MM.1S (cell line): ENCODE results near the gene RS1.

Experiments used
- DNase-seq: peaks from one replicate; pipeline ENCODE4 v3.0.0-alpha.2; 2015
- H2AFZ ChIP-seq: fragments of 300-600 bp; sonication (generic); 2 replicates; pipeline ENCODE4 v1.6.0; 2016; ENCODE audit warnings: antibody characterized with exemption, low read length
- H3F3A ChIP-seq: fragments of 300-600 bp; sonication (generic); 2 replicates; pipeline ENCODE4 v1.6.1; 2016; ENCODE audit warnings: mild to moderate bottlenecking, antibody characterized with exemption, low read length, moderate library complexity, mixed read lengths; ENCODE audit not compliant: insufficient read depth
- H3K27ac ChIP-seq: fragments of 300-600 bp; sonication (generic); 2 replicates; pipeline ENCODE4 v1.5.1; 2016; ENCODE audit warnings: mild to moderate bottlenecking, low read length
- H3K27me3 ChIP-seq: fragments of 300-600 bp; sonication (generic); replicated peaks from 2 replicates; pipeline ENCODE4 v1.6.0; 2016; ENCODE audit warnings: low read length; ENCODE audit not compliant: insufficient read depth
- H3K36me3 ChIP-seq: fragments of 300-600 bp; sonication (generic); replicated peaks from 2 replicates; pipeline ENCODE4 v1.6.1; 2016; ENCODE audit warnings: mild to moderate bottlenecking, low read length, mixed read lengths; ENCODE audit not compliant: insufficient read depth
- H3K4me1 ChIP-seq: fragments of 300-600 bp; sonication (generic); 2 replicates; pipeline ENCODE4 v1.6.1; 2016; ENCODE audit warnings: low read length, mixed read lengths
- H3K4me2 ChIP-seq: fragments of 300-600 bp; sonication (generic); 2 replicates; pipeline ENCODE4 v1.6.0; 2016; ENCODE audit warnings: low read depth, low read length
- H3K4me3 ChIP-seq: fragments of 300-600 bp; sonication (generic); 2 replicates; pipeline ENCODE4 v1.5.1; 2016; ENCODE audit warnings: low read length, mixed read lengths
- H3K79me2 ChIP-seq: fragments of 300-600 bp; sonication (generic); 2 replicates; pipeline ENCODE4 v1.6.1; 2016; ENCODE audit warnings: mixed run types, low read length, mixed read lengths
- H3K9ac ChIP-seq: fragments of 300-600 bp; sonication (generic); 2 replicates; pipeline ENCODE4 v1.6.1; 2016; ENCODE audit warnings: low read length, mixed read lengths
- H3K9me2 ChIP-seq: fragments of 300-600 bp; sonication (generic); replicated peaks from 2 replicates; pipeline ENCODE4 v1.6.1; 2016; ENCODE audit warnings: mild to moderate bottlenecking, low read length, mixed read lengths; ENCODE audit not compliant: insufficient read depth
- H3K9me3 ChIP-seq: fragments of 300-600 bp; sonication (generic); replicated peaks from 2 replicates; pipeline ENCODE4 v1.6.1; 2016; ENCODE audit warnings: mild to moderate bottlenecking, low read length, mixed read lengths; ENCODE audit not compliant: insufficient read depth
- H4K20me1 ChIP-seq: fragments of 300-600 bp; sonication (generic); 2 replicates; pipeline ENCODE4 v1.6.1; 2016; ENCODE audit warnings: mild to moderate bottlenecking, low read length, moderate library complexity, mixed read lengths; ENCODE audit not compliant: insufficient read depth
- CTCF ChIP-seq: fragments of 300-600 bp; sonication (generic); IDR thresholded peaks from 2 replicates; pipeline ENCODE4 v1.5.1; 2016; ENCODE audit warnings: antibody characterized with exemption, low read length, mixed read lengths
- EZH2 ChIP-seq: fragments of 300-600 bp; sonication (generic); optimal IDR thresholded peaks from 2 replicates; pipeline ENCODE3; 2017; ENCODE audit warnings: low read depth, mild to moderate bottlenecking, antibody characterized with exemption, low read length, mixed read lengths
- EZH2phosphoT487 ChIP-seq: fragments of 300-600 bp; sonication (generic); IDR thresholded peaks from 2 replicates; pipeline ENCODE4 v1.6.1; 2018; ENCODE audit warnings: antibody characterized with exemption, low read length

RS1 gene

GRCh38 chrX:18613930-18614639 lies 57.8 kb downstream of the RS1 start:
- Histone ChIP-seq H3K9ac (no peak overlapping the region), H3K27ac (no peak overlapping the region), H3F3A (no peaks in the 10 kb centered on the region), H3K27me3 (no peaks in the 10 kb centered on the region), H3K4me3 (no peak overlapping the region), H2AFZ (no peak overlapping the region), H4K20me1 (no peaks in the 10 kb centered on the region), H3K9me2 (no peaks in the 10 kb centered on the region), H3K79me2 (no peaks in the 10 kb centered on the region), H3K9me3 (no peaks in the 10 kb centered on the region), H3K4me1 (no peaks in the 10 kb centered on the region), H3K4me2 (no peak overlapping the region), H3K36me3 (no peaks in the 10 kb centered on the region)
- no peak for DNase-seq
- TF ChIP-seq EZH2phosphoT487 (no peak), CTCF (no peak), EZH2 (no peak)

GRCh38 chrX:18607966-18608365 lies 63.9 kb downstream of the RS1 start:
- Histone ChIP-seq H3K36me3 (no peaks in the 10 kb centered on the region), H3K27me3 (no peaks in the 10 kb centered on the region), H3K4me1 (peaks cover 5% of the 10 kb centered on the region; the same call in 1 of the 2 replicates), H4K20me1 (no peaks in the 10 kb centered on the region), H2AFZ (no peak overlapping the region), H3K9me2 (no peaks in the 10 kb centered on the region), H3K4me2 (no peak overlapping the region), H3F3A (no peaks in the 10 kb centered on the region), H3K9ac (no peak overlapping the region), H3K79me2 (no peaks in the 10 kb centered on the region), H3K4me3 (no peak overlapping the region), H3K27ac (no peak overlapping the region), H3K9me3 (no peaks in the 10 kb centered on the region)
- DNase-seq = no peak
- no peak for TF ChIP-seq EZH2
- no peak for TF ChIP-seq CTCF
- no peak for TF ChIP-seq EZH2phosphoT487

- Histone ChIP-seq H3F3A (no peaks in the 10 kb centered on the region), H3K27ac (no peak overlapping the region), H3K27me3 (no peaks in the 10 kb centered on the region), H2AFZ (no peak overlapping the region), H3K4me1 (no peaks in the 10 kb centered on the region), H3K36me3 (no peaks in the 10 kb centered on the region), H3K9me2 (no peaks in the 10 kb centered on the region), H4K20me1 (no peaks in the 10 kb centered on the region), H3K4me3 (no peak overlapping the region), H3K4me2 (no peak overlapping the region), H3K79me2 (no peaks in the 10 kb centered on the region), H3K9me3 (no peaks in the 10 kb centered on the region), H3K9ac (no peak overlapping the region)
- TF ChIP-seq CTCF = no peak
- no peak for TF ChIP-seq EZH2phosphoT487
- no peak for TF ChIP-seq EZH2
- DNase-seq = no peak
Observed at GRCh38 chrX:18598413-18598812, 73.5 kb downstream of the RS1 start.
